ENCODE data around the gene LYZL4.

LYZL4 gene, protein sequence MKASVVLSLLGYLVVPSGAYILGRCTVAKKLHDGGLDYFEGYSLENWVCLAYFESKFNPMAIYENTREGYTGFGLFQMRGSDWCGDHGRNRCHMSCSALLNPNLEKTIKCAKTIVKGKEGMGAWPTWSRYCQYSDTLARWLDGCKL

DNA sequence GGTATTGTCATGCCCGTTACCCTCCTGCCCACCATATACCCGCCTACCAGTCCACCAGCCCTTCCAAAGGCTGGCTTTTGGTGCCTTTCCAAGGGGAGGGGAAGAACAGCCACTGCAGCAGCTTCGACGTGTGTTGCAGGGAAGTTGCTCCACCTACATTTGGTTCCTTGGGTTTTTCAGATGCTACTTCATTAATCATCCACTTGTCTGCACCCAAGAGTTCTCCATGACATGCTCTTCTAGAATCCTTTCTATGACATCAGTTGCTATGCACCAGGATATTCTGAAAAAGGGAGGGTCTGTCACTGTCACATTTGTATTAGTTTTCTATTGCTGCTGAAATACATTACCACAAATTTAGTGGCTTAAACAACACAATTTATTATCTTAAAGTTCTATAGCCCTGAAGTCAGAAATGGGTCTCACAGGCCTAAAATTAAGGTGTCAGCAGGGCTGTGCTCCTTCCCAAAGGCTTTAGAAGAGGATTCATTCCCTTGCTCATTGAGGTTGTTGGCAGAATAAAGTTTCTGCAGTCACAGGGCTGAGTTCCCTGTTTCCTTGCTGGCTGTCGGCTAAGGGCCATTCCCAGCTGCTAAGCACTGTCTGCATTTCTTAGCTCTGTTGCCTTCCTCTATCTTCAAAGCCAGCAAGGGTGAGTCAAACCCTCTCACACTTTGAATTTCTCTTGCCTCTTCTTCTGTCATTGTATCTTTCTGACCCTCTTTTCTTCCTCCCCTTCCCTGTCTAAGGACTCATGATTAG lies at the start of gene LYZL4:
Gene LYZL4 (minus strand): TSS at position 241 of the 762 bp plus-strand sequence. CDS start 3,359 bp downstream, outside the sequence.
- no peak for TF ChIP-seq CTCF (IDR thresholded peaks at IDR 0.05; ENCODE audit: borderline replicate concordance, insufficient read depth, low read depth, low read length)

GRCh38 chr3:42459151-42459550 lies 48.7 kb upstream of the LYZL4 start:
- no peak for TF ChIP-seq CTCF (IDR thresholded peaks at IDR 0.05; ENCODE audit: borderline replicate concordance, insufficient read depth, low read depth, low read length)
- no peak overlapping the region for H3K4me3 ChIP-seq (ENCODE audit: low read depth, low read length)

More for the DNA sequence above, at the start of gene LYZL4:
- H3K4me3 ChIP-seq (ENCODE audit: low read depth, low read length): no peak within 1 kb of the TSS

DNA sequence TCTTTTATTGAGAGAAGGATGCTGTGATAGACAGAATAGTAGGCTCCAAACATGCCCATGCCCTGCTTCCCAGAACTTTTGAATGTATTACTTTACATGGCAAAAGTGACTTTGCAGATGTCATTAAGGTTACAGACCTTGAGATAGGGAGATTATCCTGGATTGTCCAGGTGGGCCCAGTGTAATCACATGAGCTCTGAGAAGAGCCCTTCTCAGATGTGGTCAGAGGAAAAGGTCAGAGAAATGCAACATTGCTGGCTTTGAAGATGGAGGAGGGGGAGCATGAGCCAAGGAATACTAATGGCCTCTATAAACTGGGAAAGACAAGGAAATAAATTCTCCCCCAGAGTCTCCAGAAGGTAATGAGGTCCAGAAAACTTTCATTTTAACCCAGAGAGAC lies 45.8 kb upstream of the LYZL4 start:
- no peak for TF ChIP-seq CTCF (IDR thresholded peaks at IDR 0.05; ENCODE audit: borderline replicate concordance, insufficient read depth, low read depth, low read length)
- no peak overlapping the region for H3K4me3 ChIP-seq (ENCODE audit: low read depth, low read length)

GRCh38 chr3:42451546-42452230 lies 41.3 kb upstream of the LYZL4 start:
- TF ChIP-seq CTCF (IDR thresholded peaks at IDR 0.05; ENCODE audit: borderline replicate concordance, insufficient read depth, low read depth, low read length): no peak

DNA sequence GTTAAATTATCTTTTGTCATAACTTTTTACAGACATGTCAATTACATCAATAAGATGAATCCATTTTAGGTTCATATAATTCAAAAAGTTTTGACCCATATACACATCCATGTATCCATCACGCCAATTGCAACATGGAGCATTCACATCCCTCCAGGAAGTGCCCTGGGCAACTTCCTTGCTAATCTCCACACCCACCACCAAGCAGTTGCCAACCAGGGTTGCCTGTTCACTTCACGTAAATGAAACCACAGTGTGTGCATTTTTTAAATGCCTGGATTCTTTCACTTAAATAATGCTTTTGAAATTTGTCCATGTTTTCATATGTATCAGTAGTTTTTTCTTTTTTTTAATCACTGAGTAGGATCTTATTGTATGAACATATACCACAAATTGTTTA lies 40.7 kb upstream of the LYZL4 start:
- no peak for TF ChIP-seq CTCF (IDR thresholded peaks at IDR 0.05; ENCODE audit: borderline replicate concordance, insufficient read depth, low read depth, low read length)
- H3K4me3 ChIP-seq (ENCODE audit: low read depth, low read length): no peak overlapping the region

More at GRCh38 chr3:42451546-42452230, 41.3 kb upstream of the LYZL4 start:
- no peak overlapping the region for H3K4me3 ChIP-seq (ENCODE audit: low read depth, low read length)

GRCh38 chr3:42450567-42450966 lies 40.2 kb upstream of the LYZL4 start:
- TF ChIP-seq CTCF (IDR thresholded peaks at IDR 0.05; ENCODE audit: borderline replicate concordance, insufficient read depth, low read depth, low read length): no peak
- no peak overlapping the region for H3K4me3 ChIP-seq (ENCODE audit: low read depth, low read length)

Data from GM12875 (cell line).